ENCODE measurements around the gene HCRT.
"Not testable (repeated sequence)": the region's sequence is repeated elsewhere in the genome, so short reads cannot be mapped to it uniquely, and the experiment has no call there.

HCRT gene

GRCh38 chr17:42184713-42185620 is at the start of gene HCRT:
TSS of gene HCRT (minus strand) at chr17:42185452. CDS start at chr17:42185365, 87 bp downstream.
- DNase-seq (ENCODE audit: low read depth), result no peak

GRCh38 chr17:42233994-42234393 is 48.7 kb upstream of the HCRT start:
- peak; percentile 40 for DNase-seq (ENCODE audit: low read depth)

- peak; percentile 86 for DNase-seq (ENCODE audit: low read depth)
Observed at GRCh38 chr17:42233156-42233555, 47.9 kb upstream of the HCRT start.

GRCh38 chr17:42230225-42230624 is 45.0 kb upstream of the HCRT start:
- DNase-seq (ENCODE audit: low read depth), result no peak

- peak; percentile 29 for DNase-seq (ENCODE audit: low read depth)
Observed at GRCh38 chr17:42227849-42228700, 42.8 kb upstream of the HCRT start.

- no peak for DNase-seq (ENCODE audit: low read depth)
Observed at GRCh38 chr17:42225646-42226045, 40.4 kb upstream of the HCRT start.

- DNase-seq (ENCODE audit: low read depth), result no peak
Observed at GRCh38 chr17:42224651-42225050, 39.4 kb upstream of the HCRT start.

GRCh38 chr17:42221886-42222745 is 36.9 kb upstream of the HCRT start:
- peak; percentile 60 for DNase-seq (ENCODE audit: low read depth)

- DNase-seq (ENCODE audit: low read depth), result not testable (repeated sequence)
Observed at GRCh38 chr17:42219280-42219679, 34.0 kb upstream of the HCRT start.

- peak; percentile 67 for DNase-seq (ENCODE audit: low read depth)
Observed at GRCh38 chr17:42214156-42214555, 28.9 kb upstream of the HCRT start.

GRCh38 chr17:42212382-42212781 is 27.1 kb upstream of the HCRT start:
- DNase-seq (ENCODE audit: low read depth), result no peak

GRCh38 chr17:42211921-42212341 is 26.7 kb upstream of the HCRT start:
- DNase-seq (ENCODE audit: low read depth), result not testable (repeated sequence)

GRCh38 chr17:42210046-42210445 is 24.8 kb upstream of the HCRT start:
- DNase-seq (ENCODE audit: low read depth), result no peak

GRCh38 chr17:42206153-42206612 is 20.9 kb upstream of the HCRT start:
- peak; percentile 42 for DNase-seq (ENCODE audit: low read depth)

GRCh38 chr17:42203354-42203753 is 18.1 kb upstream of the HCRT start:
- peak; percentile 30 for DNase-seq (ENCODE audit: low read depth)

GRCh38 chr17:42202696-42203095 is 17.4 kb upstream of the HCRT start:
- DNase-seq (ENCODE audit: low read depth), result peak; percentile 82

GRCh38 chr17:42202159-42202558 is 16.9 kb upstream of the HCRT start:
- no peak for DNase-seq (ENCODE audit: low read depth)

GRCh38 chr17:42201458-42201772 is 16.2 kb upstream of the HCRT start:
- DNase-seq (ENCODE audit: low read depth), result no peak

- DNase-seq (ENCODE audit: low read depth), result peak; percentile 54
Observed at GRCh38 chr17:42200706-42201457, 15.6 kb upstream of the HCRT start.

GRCh38 chr17:42199416-42200011 is 14.3 kb upstream of the HCRT start:
- no peak for DNase-seq (ENCODE audit: low read depth)

- DNase-seq (ENCODE audit: low read depth), result no peak
Observed at GRCh38 chr17:42198897-42199296, 13.6 kb upstream of the HCRT start.
